ENCODE measurements around the gene PIK3R1.

DNA sequence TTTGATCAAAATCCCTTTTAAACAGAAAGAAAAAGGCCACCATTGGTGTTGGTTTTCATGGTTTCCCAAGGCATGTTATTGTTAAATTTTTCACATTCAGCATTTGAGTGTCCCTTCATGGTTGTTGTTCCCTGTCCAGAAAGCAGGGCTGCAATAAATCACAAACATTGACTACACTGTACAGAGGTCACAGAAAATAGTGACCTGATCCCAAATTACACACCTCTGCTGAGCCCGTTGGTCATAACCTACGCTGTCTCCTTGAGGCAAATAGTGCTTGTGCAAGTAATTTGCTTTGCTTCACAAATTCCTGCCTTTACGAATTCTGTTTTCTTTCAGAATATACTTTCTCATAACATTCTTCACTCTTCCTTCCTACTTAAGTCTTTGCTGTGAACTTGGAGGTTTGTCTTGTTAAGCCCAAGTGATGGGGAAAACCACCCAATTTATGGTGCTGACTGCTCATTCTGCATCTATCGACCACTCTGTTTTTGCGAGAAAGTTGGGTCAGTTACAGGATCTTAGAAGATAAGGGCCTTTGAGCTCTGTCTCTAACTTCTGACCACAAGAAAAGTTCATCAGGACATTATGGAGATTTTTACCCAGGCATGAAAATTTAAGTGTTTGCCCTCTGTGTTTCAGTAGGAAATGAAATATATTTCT, 16.0 kb downstream of the PIK3R1 start:
- TF ChIP-seq, protein P1, sequence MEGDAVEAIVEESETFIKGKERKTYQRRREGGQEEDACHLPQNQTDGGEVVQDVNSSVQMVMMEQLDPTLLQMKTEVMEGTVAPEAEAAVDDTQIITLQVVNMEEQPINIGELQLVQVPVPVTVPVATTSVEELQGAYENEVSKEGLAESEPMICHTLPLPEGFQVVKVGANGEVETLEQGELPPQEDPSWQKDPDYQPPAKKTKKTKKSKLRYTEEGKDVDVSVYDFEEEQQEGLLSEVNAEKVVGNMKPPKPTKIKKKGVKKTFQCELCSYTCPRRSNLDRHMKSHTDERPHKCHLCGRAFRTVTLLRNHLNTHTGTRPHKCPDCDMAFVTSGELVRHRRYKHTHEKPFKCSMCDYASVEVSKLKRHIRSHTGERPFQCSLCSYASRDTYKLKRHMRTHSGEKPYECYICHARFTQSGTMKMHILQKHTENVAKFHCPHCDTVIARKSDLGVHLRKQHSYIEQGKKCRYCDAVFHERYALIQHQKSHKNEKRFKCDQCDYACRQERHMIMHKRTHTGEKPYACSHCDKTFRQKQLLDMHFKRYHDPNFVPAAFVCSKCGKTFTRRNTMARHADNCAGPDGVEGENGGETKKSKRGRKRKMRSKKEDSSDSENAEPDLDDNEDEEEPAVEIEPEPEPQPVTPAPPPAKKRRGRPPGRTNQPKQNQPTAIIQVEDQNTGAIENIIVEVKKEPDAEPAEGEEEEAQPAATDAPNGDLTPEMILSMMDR (IDR thresholded peaks at IDR 0.05; ENCODE audit: low read depth, low read length, poor library complexity, severe bottlenecking), result no peak
- no peak for TF ChIP-seq EZH2phosphoT487 (IDR thresholded peaks at IDR 0.05; ENCODE audit: borderline replicate concordance, low read length)
